ENCODE results near the gene ATRNL1. TPM values are rescaled to one million over a fixed set of nuclear protein-coding genes. Genes with fewer than 3 reads are reported as not detected.

ATRNL1 gene
- total RNA-seq, 1 experiment from 2014 or later: 28.7 TPM

GRCh38 chr10:115777646-115778045 is 684.5 kb downstream of the ATRNL1 start (continued):
- TF ChIP-seq, protein P1, sequence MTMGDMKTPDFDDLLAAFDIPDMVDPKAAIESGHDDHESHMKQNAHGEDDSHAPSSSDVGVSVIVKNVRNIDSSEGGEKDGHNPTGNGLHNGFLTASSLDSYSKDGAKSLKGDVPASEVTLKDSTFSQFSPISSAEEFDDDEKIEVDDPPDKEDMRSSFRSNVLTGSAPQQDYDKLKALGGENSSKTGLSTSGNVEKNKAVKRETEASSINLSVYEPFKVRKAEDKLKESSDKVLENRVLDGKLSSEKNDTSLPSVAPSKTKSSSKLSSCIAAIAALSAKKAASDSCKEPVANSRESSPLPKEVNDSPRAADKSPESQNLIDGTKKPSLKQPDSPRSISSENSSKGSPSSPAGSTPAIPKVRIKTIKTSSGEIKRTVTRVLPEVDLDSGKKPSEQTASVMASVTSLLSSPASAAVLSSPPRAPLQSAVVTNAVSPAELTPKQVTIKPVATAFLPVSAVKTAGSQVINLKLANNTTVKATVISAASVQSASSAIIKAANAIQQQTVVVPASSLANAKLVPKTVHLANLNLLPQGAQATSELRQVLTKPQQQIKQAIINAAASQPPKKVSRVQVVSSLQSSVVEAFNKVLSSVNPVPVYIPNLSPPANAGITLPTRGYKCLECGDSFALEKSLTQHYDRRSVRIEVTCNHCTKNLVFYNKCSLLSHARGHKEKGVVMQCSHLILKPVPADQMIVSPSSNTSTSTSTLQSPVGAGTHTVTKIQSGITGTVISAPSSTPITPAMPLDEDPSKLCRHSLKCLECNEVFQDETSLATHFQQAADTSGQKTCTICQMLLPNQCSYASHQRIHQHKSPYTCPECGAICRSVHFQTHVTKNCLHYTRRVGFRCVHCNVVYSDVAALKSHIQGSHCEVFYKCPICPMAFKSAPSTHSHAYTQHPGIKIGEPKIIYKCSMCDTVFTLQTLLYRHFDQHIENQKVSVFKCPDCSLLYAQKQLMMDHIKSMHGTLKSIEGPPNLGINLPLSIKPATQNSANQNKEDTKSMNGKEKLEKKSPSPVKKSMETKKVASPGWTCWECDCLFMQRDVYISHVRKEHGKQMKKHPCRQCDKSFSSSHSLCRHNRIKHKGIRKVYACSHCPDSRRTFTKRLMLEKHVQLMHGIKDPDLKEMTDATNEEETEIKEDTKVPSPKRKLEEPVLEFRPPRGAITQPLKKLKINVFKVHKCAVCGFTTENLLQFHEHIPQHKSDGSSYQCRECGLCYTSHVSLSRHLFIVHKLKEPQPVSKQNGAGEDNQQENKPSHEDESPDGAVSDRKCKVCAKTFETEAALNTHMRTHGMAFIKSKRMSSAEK (CRISPR knock-in tag; IDR thresholded peaks at IDR 0.05; ENCODE audit: borderline replicate concordance): no peak
- no peak for TF ChIP-seq KAT7 (CRISPR knock-in tag; IDR thresholded peaks at IDR 0.05; ENCODE audit: borderline replicate concordance)
- TF ChIP-seq ELF4 (CRISPR knock-in tag; IDR thresholded peaks at IDR 0.05; ENCODE audit: low read depth): no peak

- peaks cover under 1% of the 10 kb centered on the region for H3K36me3 Mint-ChIP-seq
- CTCF ChIA-PET: no interaction called here
- H3K4me3 Mint-ChIP-seq: no peak overlapping the region
- POLR2A ChIA-PET: no interaction called here
- no peaks in the 10 kb centered on the region for H3K27me3 Mint-ChIP-seq (ENCODE audit: low read depth)
- H3K27ac Mint-ChIP-seq: no peak overlapping the region
- DNase-seq (ENCODE audit: low spot score): no peak
- H3K4me1 Mint-ChIP-seq: peaks cover 14% of the 10 kb centered on the region
- no peak for ATAC-seq
- peaks cover 9% of the 10 kb centered on the region for H3K9me3 Mint-ChIP-seq
- TF ChIP-seq ZNF263 (CRISPR knock-in tag; IDR thresholded peaks at IDR 0.05; ENCODE audit: low read depth) (no peak), AFF4 (CRISPR knock-in tag; IDR thresholded peaks at IDR 0.05; ENCODE audit: borderline replicate concordance) (no peak), GRHL2 (CRISPR knock-in tag; IDR thresholded peaks at IDR 0.05; ENCODE audit: insufficient replicate concordance, severe bottlenecking) (no peak), MXD4 (CRISPR knock-in tag; IDR thresholded peaks at IDR 0.05; ENCODE audit: borderline replicate concordance) (no peak), USF2 (CRISPR knock-in tag; IDR thresholded peaks at IDR 0.05) (no peak), MLX (CRISPR knock-in tag; IDR thresholded peaks at IDR 0.05) (no peak), TP53 (CRISPR knock-in tag; IDR thresholded peaks at IDR 0.05) (no peak), ELF4 (CRISPR knock-in tag; IDR thresholded peaks at IDR 0.05; ENCODE audit: low read depth) (no peak), NR1H2 (CRISPR knock-in tag; IDR thresholded peaks at IDR 0.05) (no peak), ZNF423 (CRISPR knock-in tag; IDR thresholded peaks at IDR 0.05) (no peak), E2F1 (CRISPR knock-in tag; IDR thresholded peaks at IDR 0.05) (no peak)
- TF ChIP-seq, protein P2, sequence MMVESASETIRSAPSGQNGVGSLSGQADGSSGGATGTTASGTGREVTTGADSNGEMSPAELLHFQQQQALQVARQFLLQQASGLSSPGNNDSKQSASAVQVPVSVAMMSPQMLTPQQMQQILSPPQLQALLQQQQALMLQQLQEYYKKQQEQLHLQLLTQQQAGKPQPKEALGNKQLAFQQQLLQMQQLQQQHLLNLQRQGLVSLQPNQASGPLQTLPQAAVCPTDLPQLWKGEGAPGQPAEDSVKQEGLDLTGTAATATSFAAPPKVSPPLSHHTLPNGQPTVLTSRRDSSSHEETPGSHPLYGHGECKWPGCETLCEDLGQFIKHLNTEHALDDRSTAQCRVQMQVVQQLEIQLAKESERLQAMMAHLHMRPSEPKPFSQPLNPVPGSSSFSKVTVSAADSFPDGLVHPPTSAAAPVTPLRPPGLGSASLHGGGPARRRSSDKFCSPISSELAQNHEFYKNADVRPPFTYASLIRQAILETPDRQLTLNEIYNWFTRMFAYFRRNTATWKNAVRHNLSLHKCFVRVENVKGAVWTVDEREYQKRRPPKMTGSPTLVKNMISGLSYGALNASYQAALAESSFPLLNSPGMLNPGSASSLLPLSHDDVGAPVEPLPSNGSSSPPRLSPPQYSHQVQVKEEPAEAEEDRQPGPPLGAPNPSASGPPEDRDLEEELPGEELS (CRISPR knock-in tag; IDR thresholded peaks at IDR 0.05): no peak
- TF ChIP-seq, protein P3, sequence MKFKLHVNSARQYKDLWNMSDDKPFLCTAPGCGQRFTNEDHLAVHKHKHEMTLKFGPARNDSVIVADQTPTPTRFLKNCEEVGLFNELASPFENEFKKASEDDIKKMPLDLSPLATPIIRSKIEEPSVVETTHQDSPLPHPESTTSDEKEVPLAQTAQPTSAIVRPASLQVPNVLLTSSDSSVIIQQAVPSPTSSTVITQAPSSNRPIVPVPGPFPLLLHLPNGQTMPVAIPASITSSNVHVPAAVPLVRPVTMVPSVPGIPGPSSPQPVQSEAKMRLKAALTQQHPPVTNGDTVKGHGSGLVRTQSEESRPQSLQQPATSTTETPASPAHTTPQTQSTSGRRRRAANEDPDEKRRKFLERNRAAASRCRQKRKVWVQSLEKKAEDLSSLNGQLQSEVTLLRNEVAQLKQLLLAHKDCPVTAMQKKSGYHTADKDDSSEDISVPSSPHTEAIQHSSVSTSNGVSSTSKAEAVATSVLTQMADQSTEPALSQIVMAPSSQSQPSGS (CRISPR knock-in tag; IDR thresholded peaks at IDR 0.05; ENCODE audit: borderline replicate concordance, low read depth): no peak
- TF ChIP-seq, protein P4, sequence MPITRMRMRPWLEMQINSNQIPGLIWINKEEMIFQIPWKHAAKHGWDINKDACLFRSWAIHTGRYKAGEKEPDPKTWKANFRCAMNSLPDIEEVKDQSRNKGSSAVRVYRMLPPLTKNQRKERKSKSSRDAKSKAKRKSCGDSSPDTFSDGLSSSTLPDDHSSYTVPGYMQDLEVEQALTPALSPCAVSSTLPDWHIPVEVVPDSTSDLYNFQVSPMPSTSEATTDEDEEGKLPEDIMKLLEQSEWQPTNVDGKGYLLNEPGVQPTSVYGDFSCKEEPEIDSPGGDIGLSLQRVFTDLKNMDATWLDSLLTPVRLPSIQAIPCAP (CRISPR knock-in tag; IDR thresholded peaks at IDR 0.05): no peak
- TF ChIP-seq, protein P5, sequence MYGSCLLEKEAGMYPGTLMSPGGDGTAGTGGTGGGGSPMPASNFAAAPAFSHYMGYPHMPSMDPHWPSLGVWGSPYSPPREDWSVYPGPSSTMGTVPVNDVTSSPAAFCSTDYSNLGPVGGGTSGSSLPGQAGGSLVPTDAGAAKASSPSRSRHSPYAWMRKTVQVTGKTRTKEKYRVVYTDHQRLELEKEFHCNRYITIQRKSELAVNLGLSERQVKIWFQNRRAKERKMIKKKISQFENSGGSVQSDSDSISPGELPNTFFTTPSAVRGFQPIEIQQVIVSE (CRISPR knock-in tag; IDR thresholded peaks at IDR 0.05; ENCODE audit: borderline replicate concordance): no peak
These were observed 697.1 kb downstream of the ATRNL1 start for GRCh38 chr10:115790220-115790619.
